Adipocyte (in vitro differentiated cells): Measurements from ENCODE around the gene DMXL1.

Source experiments
- DNase-seq: peaks from one replicate; pipeline ENCODE4 v3.0.0-alpha.2; 2015; ENCODE audit warnings: low read depth
- H3K27me3 ChIP-seq: replicated peaks from 2 replicates; pipeline ENCODE4 v1.7.0; 2013; ENCODE audit warnings: mild to moderate bottlenecking, low read length, moderate library complexity; ENCODE audit not compliant: control insufficient read depth, insufficient read depth
- H3K36me3 ChIP-seq: 2 replicates; pipeline ENCODE4 v1.7.0; 2013; ENCODE audit warnings: low read length, mild to moderate bottlenecking, moderate library complexity; ENCODE audit not compliant: control insufficient read depth, insufficient read depth, severe bottlenecking
- H3K4me1 ChIP-seq: 2 replicates; pipeline ENCODE4 v1.7.0; 2013; ENCODE audit warnings: mild to moderate bottlenecking, low read length, moderate library complexity; ENCODE audit not compliant: control insufficient read depth, insufficient read depth
- H3K4me3 ChIP-seq: 2 replicates; pipeline ENCODE4 v1.7.0; 2013; ENCODE audit warnings: mild to moderate bottlenecking, low read length, moderate library complexity
- H3K9ac ChIP-seq: 2 replicates; pipeline ENCODE4 v1.7.0; 2013; ENCODE audit warnings: mild to moderate bottlenecking, low read length, moderate library complexity
- H3K9me3 ChIP-seq: 2 replicates; pipeline ENCODE4 v1.7.0; 2013; ENCODE audit warnings: mild to moderate bottlenecking, low read length, moderate library complexity; ENCODE audit not compliant: control insufficient read depth

DMXL1 gene

GRCh38 chr5:119036101-119036762, 34.7 kb upstream of the DMXL1 start:
- no peak overlapping the region for H3K9ac ChIP-seq
- no peaks in the 10 kb centered on the region for H3K27me3 ChIP-seq
- H3K4me3 ChIP-seq, result no peak overlapping the region
- H3K36me3 ChIP-seq, result no peaks in the 10 kb centered on the region
- H3K4me1 ChIP-seq, result peaks cover 12% of the 10 kb centered on the region
- peak; percentile 50 for DNase-seq
- H3K9me3 ChIP-seq, result no peaks in the 10 kb centered on the region

- Histone ChIP-seq H3K9me3 (no peaks in the 10 kb centered on the region), H3K4me1 (peaks cover 12% of the 10 kb centered on the region), H3K4me3 (no peak overlapping the region), H3K27me3 (no peaks in the 10 kb centered on the region), H3K36me3 (no peaks in the 10 kb centered on the region), H3K9ac (no peak overlapping the region)
- peak; percentile 28 for DNase-seq
Measured at GRCh38 chr5:119037496-119038215, 33.2 kb upstream of the DMXL1 start.

GRCh38 chr5:119048246-119048645, 22.6 kb upstream of the DMXL1 start:
- Histone ChIP-seq H3K4me3 (no peak overlapping the region), H3K27me3 (no peaks in the 10 kb centered on the region), H3K9me3 (no peaks in the 10 kb centered on the region), H3K9ac (no peak overlapping the region), H3K4me1 (peaks cover 21% of the 10 kb centered on the region), H3K36me3 (no peaks in the 10 kb centered on the region)
- DNase-seq, result peak; percentile 7

- Histone ChIP-seq H3K9me3 (no peaks in the 10 kb centered on the region), H3K4me3 (peak overlapping the region; percentile 23), H3K27me3 (no peaks in the 10 kb centered on the region), H3K9ac (peak overlapping the region; percentile 28), H3K36me3 (no peaks in the 10 kb centered on the region), H3K4me1 (peaks cover 21% of the 10 kb centered on the region)
- peak; percentile 64 for DNase-seq
Measured at GRCh38 chr5:119049824-119050449, 20.9 kb upstream of the DMXL1 start.

GRCh38 chr5:119054101-119054500, 16.8 kb upstream of the DMXL1 start:
- Histone ChIP-seq H3K27me3 (no peaks in the 10 kb centered on the region), H3K9ac (no peak overlapping the region), H3K9me3 (no peaks in the 10 kb centered on the region), H3K4me1 (peaks cover 16% of the 10 kb centered on the region), H3K4me3 (no peak overlapping the region), H3K36me3 (no peaks in the 10 kb centered on the region)
- no peak for DNase-seq

- peak; percentile 34 for DNase-seq
Measured at GRCh38 chr5:119055294-119055693, 15.6 kb upstream of the DMXL1 start.

GRCh38 chr5:119058979-119059529, 11.8 kb upstream of the DMXL1 start:
- H3K27me3 ChIP-seq, result no peaks in the 10 kb centered on the region
- H3K4me3 ChIP-seq, result no peak overlapping the region
- no peak overlapping the region for H3K9ac ChIP-seq
- peaks cover 10% of the 10 kb centered on the region for H3K4me1 ChIP-seq
- H3K36me3 ChIP-seq, result peaks cover 4% of the 10 kb centered on the region
- DNase-seq, result no peak
- H3K9me3 ChIP-seq, result no peaks in the 10 kb centered on the region

More at GRCh38 chr5:119055294-119055693, 15.6 kb upstream of the DMXL1 start:
- no peak overlapping the region for H3K9ac ChIP-seq
- H3K27me3 ChIP-seq, result no peaks in the 10 kb centered on the region
- H3K4me3 ChIP-seq, result no peak overlapping the region
- no peaks in the 10 kb centered on the region for H3K9me3 ChIP-seq
- peaks cover 4% of the 10 kb centered on the region for H3K36me3 ChIP-seq
- H3K4me1 ChIP-seq, result peaks cover 7% of the 10 kb centered on the region

- DNase-seq, result no peak
- peaks cover 4% of the 10 kb centered on the region for H3K36me3 ChIP-seq
- H3K27me3 ChIP-seq, result no peaks in the 10 kb centered on the region
- H3K9ac ChIP-seq, result no peak overlapping the region
- peaks cover 11% of the 10 kb centered on the region for H3K4me1 ChIP-seq
- H3K9me3 ChIP-seq, result no peaks in the 10 kb centered on the region
- no peak overlapping the region for H3K4me3 ChIP-seq
Measured at GRCh38 chr5:119059740-119060255, 11.1 kb upstream of the DMXL1 start.

GRCh38 chr5:119063579-119064379, 7.1 kb upstream of the DMXL1 start:
- Histone ChIP-seq H3K36me3 (peaks cover 4% of the 10 kb centered on the region), H3K4me3 (no peak overlapping the region)
- DNase-seq, result peak; percentile 75

GRCh38 chr5:119067450-119067849, 3.4 kb upstream of the DMXL1 start:
- H3K27me3 ChIP-seq, result no peaks in the 10 kb centered on the region
- H3K9ac ChIP-seq, result no peak overlapping the region
- no peak for DNase-seq
- no peak overlapping the region for H3K4me3 ChIP-seq
- H3K4me1 ChIP-seq, result peaks cover 20% of the 10 kb centered on the region
- no peaks in the 10 kb centered on the region for H3K36me3 ChIP-seq
- H3K9me3 ChIP-seq, result no peaks in the 10 kb centered on the region

More at GRCh38 chr5:119063579-119064379, 7.1 kb upstream of the DMXL1 start:
- H3K9ac ChIP-seq, result no peak overlapping the region
- H3K9me3 ChIP-seq, result no peaks in the 10 kb centered on the region
- no peaks in the 10 kb centered on the region for H3K27me3 ChIP-seq
- H3K4me1 ChIP-seq, result peaks cover 9% of the 10 kb centered on the region
